GM19463 (cell line): Measurements from ENCODE around the gene HHAT.
"Not testable (repeated sequence)": the region's sequence is repeated elsewhere in the genome, so short reads cannot be mapped to it uniquely, and the experiment has no call there.

Experiments used
- ATAC-seq: cut with Tn5 transposase; IDR thresholded peaks from one replicate; pipeline ENCODE4 v1.9.1; 2021; ENCODE audit warnings: mild to moderate bottlenecking, moderate library complexity; ENCODE audit not compliant: unreplicated experiment

HHAT gene

GRCh38 chr1:210627755-210628154 is 299.1 kb downstream of the HHAT start:
- no peak for ATAC-seq

GRCh38 chr1:210629276-210629675 is 300.6 kb downstream of the HHAT start:
- no peak for ATAC-seq

- no peak for ATAC-seq
These were observed 302.7 kb downstream of the HHAT start for GRCh38 chr1:210631399-210631798.

DNA sequence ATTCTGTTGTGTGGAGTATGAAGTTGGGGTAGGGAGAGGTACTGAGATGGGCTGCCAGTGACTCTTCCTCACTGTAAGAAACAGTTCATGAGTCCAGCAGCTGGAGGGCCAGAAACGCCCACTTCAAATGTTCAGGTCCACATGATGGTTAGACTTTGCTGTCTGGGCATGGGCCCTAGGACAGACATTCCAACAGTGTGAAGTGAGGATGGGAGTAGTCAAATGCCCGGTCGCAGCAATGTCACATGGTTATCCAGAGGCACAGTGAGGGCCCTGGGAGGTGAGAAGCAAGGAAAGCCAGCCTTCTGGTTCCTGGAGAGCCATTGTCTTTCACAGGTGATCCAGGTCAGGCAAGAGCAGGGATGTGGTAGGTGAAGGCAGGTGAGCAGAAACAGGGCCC is 304.4 kb downstream of the HHAT start:
- ATAC-seq, result no peak

GRCh38 chr1:210633636-210634035 is 304.9 kb downstream of the HHAT start:
- ATAC-seq, result no peak

DNA sequence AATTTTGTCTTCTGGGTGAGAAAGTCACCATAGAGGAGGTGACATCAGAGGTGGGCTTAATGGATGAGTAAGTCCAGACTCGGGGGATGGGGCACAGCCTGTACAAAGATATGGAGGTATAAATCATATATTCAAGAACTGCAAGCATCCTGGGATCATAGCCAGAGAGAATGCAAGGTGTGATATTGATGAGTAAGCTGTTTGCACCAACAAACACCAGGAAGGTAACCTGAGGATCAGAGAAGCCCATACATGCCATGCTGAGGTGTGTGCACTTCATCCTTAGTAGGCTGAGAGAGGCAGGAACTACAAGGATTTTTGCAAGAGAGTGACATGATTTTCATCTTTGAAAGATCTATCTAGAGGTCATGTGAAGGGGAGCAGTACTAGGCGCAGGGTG is 306.4 kb downstream of the HHAT start:
- ATAC-seq, result no peak

DNA sequence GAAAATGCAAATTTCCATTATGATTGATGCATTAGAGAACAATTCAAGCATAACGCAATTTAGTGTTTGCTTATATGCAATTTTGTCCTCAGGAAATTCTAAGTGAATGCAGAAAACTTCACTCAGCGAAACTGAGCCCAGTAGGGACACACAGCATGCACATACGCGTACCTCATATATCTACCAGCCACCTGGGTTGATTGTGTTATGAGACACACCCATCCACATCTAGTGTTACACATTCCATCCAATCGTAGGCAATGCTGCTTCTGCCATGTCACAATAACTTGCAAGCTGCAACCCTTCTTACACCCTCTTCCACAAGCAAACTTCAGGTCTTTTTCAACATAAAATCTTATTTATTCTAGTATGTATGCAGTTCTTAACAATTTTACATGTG is 312.9 kb downstream of the HHAT start:
- ATAC-seq, result no peak

DNA sequence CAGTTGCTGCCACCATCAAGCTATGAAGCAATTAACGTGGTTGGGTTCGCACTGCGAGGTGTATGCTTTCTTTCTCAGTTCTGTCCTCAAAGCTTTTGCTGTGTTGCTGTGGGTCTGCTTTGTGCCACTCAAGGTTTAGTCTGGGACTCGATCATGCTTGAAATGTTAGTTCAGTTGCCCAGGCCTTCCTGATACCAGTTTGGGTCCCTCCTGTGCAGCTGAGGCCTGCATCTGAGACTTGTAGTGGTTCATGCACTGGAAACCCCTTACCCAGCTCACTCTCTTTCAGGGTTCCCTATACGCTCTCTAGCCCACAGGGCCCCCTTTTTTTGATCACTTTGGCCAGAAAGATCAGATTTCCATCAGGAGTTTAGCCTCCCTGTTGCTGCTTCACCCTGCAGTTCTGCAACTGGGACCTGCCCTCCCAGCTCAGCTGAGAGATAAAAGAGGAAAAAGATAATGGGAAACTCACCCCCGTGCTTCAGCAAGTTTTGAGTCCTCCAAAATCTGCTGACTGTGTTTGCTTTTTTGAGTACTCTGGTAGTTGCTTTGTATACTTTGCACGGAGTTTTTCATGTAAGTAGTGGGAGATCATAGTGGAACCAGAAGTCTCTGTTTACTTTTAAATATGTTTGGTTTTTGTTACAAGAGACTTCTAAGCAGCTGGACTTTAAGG is 317.0 kb downstream of the HHAT start:
- no peak for ATAC-seq

GRCh38 chr1:210646258-210646616 is 317.5 kb downstream of the HHAT start:
- no peak for ATAC-seq

- ATAC-seq, result no peak
These were observed 319.0 kb downstream of the HHAT start for GRCh38 chr1:210647406-210648333.

DNA sequence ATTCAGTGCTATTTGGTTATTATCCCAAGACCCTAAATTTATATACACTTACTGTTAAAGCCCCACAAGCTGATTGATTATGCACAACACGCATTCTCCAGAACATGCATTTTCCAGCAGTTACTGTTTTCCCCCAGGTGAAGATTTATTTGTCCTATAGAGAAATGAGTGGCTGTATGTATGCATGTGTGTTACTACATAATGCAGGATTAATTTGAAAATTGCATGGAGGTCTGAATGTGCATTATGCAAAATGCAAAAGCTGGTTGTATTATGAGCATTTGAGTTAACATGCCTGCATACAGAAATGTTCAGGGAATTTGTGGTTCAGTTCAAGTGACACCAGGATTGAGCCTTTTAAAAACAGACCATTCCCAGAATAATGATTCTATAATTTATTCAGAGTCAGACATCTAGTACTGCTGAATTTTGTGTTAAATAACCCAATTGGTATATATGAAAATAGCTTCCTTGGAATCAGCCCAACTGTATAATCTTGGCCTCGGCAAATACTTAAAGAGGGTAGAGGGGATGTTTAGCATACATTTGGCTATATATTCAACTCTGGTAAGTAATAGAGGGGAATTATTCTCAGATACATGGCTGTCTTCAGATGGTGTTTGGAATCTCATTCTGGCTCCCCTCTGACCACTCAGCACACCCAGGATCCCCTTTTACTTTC is 320.0 kb downstream of the HHAT start:
- no peak for ATAC-seq

DNA sequence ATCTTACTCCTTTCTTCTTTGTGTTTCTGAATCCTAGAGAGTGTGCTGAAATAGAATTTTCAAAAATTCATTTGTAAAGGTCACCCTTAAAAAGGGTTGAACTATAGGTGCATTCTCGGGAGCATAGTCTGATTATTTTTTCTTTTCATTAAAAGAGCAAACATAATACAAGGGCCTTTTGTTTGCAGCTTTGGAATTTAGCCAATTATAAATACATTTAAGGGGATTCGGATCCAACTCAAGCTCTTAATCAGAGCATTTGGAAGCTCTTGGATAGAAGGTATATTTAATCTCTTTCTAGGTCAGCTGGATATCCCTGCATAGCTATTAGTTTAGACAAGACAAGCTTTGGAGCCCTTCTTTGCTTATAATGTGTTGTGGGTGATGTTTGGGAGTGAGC is 321.7 kb downstream of the HHAT start:
- no peak for ATAC-seq

DNA sequence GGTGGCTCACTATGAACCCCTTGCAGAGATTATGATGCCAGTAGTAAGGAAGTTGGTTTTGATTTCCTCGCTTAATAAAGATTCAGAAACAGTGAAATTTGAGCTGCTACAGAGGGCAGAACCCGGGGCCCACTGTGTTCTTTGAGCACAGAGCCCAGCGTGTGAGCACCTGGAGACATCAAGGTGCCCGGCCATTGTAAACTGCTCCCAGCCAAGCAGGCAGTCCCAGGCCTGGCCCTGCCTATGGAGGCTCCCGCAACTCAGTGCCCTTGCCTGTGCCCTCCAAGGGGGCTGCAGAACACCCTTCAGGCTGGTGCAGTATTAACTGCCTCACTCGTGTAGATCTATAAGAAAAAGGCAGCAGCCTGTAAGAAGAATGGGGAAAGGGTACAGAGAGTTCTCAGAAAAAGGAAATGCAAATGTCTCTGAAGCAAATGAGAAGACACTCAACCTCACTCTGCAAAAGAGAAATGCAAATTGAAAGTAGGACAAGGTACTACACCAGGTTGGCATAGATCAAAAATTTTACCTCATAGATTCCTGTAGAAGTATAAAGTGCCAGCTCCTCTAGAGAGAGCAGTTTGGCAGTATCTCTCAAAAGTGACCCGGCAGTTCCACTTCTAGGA is 323.7 kb downstream of the HHAT start:
- ATAC-seq, result no peak

- ATAC-seq, result no peak
These were observed 325.1 kb downstream of the HHAT start for GRCh38 chr1:210653771-210654170.

- ATAC-seq, result no peak
These were observed 325.7 kb downstream of the HHAT start for GRCh38 chr1:210654176-210654981.

- ATAC-seq, result no peak
These were observed 326.8 kb downstream of the HHAT start for GRCh38 chr1:210655511-210655910.

GRCh38 chr1:210657806-210658205 is 329.1 kb downstream of the HHAT start:
- no peak for ATAC-seq

DNA sequence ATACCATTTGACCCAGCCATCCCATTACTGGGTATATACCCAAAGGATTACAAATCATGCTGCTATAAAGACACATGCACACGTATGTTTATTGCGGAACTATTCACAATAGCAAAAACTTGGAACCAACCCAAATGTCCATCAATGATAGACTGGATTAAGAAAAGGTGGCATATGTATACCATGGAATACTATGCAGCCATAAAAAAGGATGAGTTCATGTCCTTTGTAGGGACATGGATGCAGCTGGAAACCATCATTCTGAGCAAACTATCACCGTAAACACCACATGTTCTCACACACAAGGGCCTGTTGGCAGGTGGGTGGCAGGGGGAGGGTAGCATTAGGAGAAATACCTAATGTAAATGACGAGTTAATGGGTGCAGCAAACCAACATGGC is 332.8 kb downstream of the HHAT start:
- not testable (repeated sequence) for ATAC-seq

DNA sequence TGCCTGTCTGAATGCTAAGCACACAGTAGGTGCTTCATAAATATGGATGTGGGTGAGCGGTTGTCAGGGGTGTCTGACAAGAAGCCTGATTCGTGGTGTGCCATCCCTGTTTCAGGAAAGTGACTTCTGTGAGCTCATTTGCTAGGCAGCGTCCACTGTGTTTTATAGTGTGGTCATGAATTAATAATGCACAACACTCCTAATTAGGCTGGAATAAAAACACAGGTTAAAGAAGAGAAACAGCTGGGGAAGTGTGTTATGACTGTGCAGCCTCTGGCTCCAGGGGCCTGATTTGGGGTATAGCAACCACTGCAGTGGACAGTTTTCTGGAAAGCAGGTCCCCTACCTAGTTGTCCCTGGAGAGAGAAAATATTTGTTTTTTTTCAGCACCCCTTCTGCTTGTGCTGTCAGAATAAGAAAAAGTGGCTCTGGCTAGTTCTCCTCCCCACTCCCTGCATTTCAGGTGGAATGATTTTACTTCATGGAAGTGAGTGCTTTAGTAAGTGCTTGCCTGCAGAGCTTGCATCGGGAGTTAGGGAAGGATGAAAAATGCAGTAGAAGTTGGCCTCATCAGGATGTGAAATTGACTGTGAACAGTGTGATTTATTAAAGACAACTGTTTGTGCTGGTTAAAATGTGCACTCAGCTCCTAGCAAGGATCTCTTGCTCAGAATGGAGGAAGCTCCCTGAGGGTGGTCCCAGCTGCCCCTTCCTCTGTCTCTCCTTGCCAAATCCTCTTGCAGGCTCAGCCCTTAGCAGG is 333.8 kb downstream of the HHAT start:
- ATAC-seq, result no peak
